GM23338 (cell line): ENCODE results near the gene TRAF3. TPM values are rescaled to one million over a fixed set of nuclear protein-coding genes. Genes with fewer than 3 reads are reported as not detected.

Experiments used
- ATAC-seq: fragments of 200-7000 bp; cut with Tn5 transposase; 3 replicates; pipeline ENCODE4 v1.9.1; 2020
- DNase-seq: peaks from one replicate; pipeline ENCODE4 v3.0.0-alpha.2; 2015; ENCODE audit warnings: low spot score
- H2AFZ ChIP-seq: fragments of 200-600 bp; sonication (generic); 2 replicates; pipeline ENCODE4 v1.8.0; 2016; ENCODE audit warnings: antibody characterized with exemption, mild to moderate bottlenecking, moderate library complexity
- H3F3A ChIP-seq: fragments of 200-600 bp; sonication (generic); replicated peaks from 2 replicates; pipeline ENCODE4 v1.8.0; 2017; ENCODE audit warnings: antibody characterized with exemption, mixed run types, low read depth
- H3K27ac ChIP-seq: fragments of 200-600 bp; sonication (generic); 2 replicates; pipeline ENCODE4 v1.6.1; 2016; ENCODE audit warnings: low read depth
- H3K27me3 ChIP-seq: fragments of 200-600 bp; sonication (generic); 2 replicates; pipeline ENCODE4 v1.8.0; 2016; ENCODE audit warnings: mild to moderate bottlenecking, mixed run types, moderate library complexity; ENCODE audit not compliant: insufficient read depth
- H3K36me3 ChIP-seq: fragments of 200-600 bp; sonication (generic); 2 replicates; pipeline ENCODE4 v1.8.0; 2016; ENCODE audit warnings: mild to moderate bottlenecking; ENCODE audit not compliant: insufficient read depth
- H3K4me1 ChIP-seq: fragments of 200-600 bp; sonication (generic); 2 replicates; pipeline ENCODE4 v1.8.0; 2016; ENCODE audit warnings: mild to moderate bottlenecking, moderate library complexity; ENCODE audit not compliant: insufficient read depth
- H3K4me2 ChIP-seq: fragments of 200-600 bp; sonication (generic); 2 replicates; pipeline ENCODE4 v1.7.1; 2017; ENCODE audit warnings: mixed run types
- H3K4me3 ChIP-seq: fragments of 200-600 bp; sonication (generic); 2 replicates; pipeline ENCODE4 v1.6.1; 2016; ENCODE audit warnings: mixed run types
- H3K79me2 ChIP-seq: fragments of 200-600 bp; sonication (generic); replicated peaks from 2 replicates; pipeline ENCODE4 v1.8.0; 2017; ENCODE audit warnings: mild to moderate bottlenecking; ENCODE audit not compliant: insufficient read depth
- H3K9me2 ChIP-seq: fragments of 200-600 bp; sonication (generic); 2 replicates; pipeline ENCODE4 v1.8.0; 2017; ENCODE audit not compliant: insufficient read depth
- H4K20me1 ChIP-seq: fragments of 200-600 bp; sonication (generic); replicated peaks from 2 replicates; pipeline ENCODE4 v1.8.0; 2017; ENCODE audit warnings: mild to moderate bottlenecking; ENCODE audit not compliant: insufficient read depth
- H3K27ac Mint-ChIP-seq: 2 replicates; pipeline ENCODE4 v1.8.0; 2020; ENCODE audit warnings: inconsistent platforms, mild to moderate bottlenecking, moderate library complexity, mixed read lengths
- H3K27me3 Mint-ChIP-seq: 3 replicates; pipeline ENCODE4 v1.8.0; 2022; ENCODE audit warnings: low read depth, mild to moderate bottlenecking, moderate library complexity, mixed read lengths, inconsistent platforms; ENCODE audit not compliant: insufficient read depth, poor library complexity
- H3K36me3 Mint-ChIP-seq: 3 replicates; pipeline ENCODE4 v1.8.0; 2021; ENCODE audit warnings: low read depth, mild to moderate bottlenecking, inconsistent platforms, moderate library complexity, mixed read lengths
- H3K4me1 Mint-ChIP-seq: 3 replicates; pipeline ENCODE4 v1.8.0; 2020; ENCODE audit warnings: mild to moderate bottlenecking, inconsistent platforms, mixed read lengths
- H3K4me3 Mint-ChIP-seq: 3 replicates; pipeline ENCODE4 v1.8.0; 2021; ENCODE audit warnings: moderate library complexity, mild to moderate bottlenecking, inconsistent platforms, mixed read lengths
- H3K9me3 Mint-ChIP-seq: 3 replicates; pipeline ENCODE4 v1.8.0; 2020; ENCODE audit warnings: moderate library complexity, mild to moderate bottlenecking, inconsistent platforms, mixed read lengths
- NANOG ChIP-seq: IDR thresholded peaks from 2 replicates; pipeline ENCODE4 v1.6.1; 2016; ENCODE audit warnings: antibody characterized with exemption, borderline replicate concordance
- POLR2AphosphoS5 ChIP-seq: IDR thresholded peaks from 2 replicates; pipeline ENCODE4 v1.6.1; 2016; ENCODE audit warnings: antibody characterized with exemption, low read depth
- REST ChIP-seq: IDR thresholded peaks from one replicate; pipeline ENCODE4 v1.6.1; 2018; ENCODE audit warnings: antibody characterized with exemption; ENCODE audit not compliant: unreplicated experiment
- ZNF462 ChIP-seq: fragments of 250-450 bp; sonication (Bioruptor Pico); IDR thresholded peaks from 2 replicates; pipeline ENCODE4 v1.5.0; 2020; ENCODE audit warnings: mild to moderate bottlenecking, moderate library complexity
- polyA plus RNA-seq: library from polyadenylated mRNA; unstranded; fragments of >200 nt; fragmentation: Nextera tagmentation; extraction: Ambion mirVana; gene quantifications from 2 replicates; pipeline ENCODE4 v1.2.1, GENCODE V29; 2016
- total RNA-seq: library from RNA; depleted of rRNA; stranded (reverse); fragments of >200 nt; shearing (Covaris generic); gene quantifications from 2 replicates; pipeline ENCODE4 v1.2.3, GENCODE V29; 2014
- TF ChIP-seq, protein P1 (sequence below), 2 experiments: fragments of 200-600 bp in 1 of 2; sonication (generic) in 1 of 2; conservative IDR thresholded peaks; 2 replicates each; pipeline versions ENCODE4 v1.5.1 to v1.6.1; 2016 to 2017; ENCODE audit warnings: antibody characterized with exemption in 2 of 2, low read depth in 2 of 2, mild to moderate bottlenecking in 2 of 2, moderate library complexity in 1 of 2

TRAF3 gene
- total and polyA plus RNA-seq, 2 experiments from 2014 or later = 3.7 to 9.3 TPM

DNA sequence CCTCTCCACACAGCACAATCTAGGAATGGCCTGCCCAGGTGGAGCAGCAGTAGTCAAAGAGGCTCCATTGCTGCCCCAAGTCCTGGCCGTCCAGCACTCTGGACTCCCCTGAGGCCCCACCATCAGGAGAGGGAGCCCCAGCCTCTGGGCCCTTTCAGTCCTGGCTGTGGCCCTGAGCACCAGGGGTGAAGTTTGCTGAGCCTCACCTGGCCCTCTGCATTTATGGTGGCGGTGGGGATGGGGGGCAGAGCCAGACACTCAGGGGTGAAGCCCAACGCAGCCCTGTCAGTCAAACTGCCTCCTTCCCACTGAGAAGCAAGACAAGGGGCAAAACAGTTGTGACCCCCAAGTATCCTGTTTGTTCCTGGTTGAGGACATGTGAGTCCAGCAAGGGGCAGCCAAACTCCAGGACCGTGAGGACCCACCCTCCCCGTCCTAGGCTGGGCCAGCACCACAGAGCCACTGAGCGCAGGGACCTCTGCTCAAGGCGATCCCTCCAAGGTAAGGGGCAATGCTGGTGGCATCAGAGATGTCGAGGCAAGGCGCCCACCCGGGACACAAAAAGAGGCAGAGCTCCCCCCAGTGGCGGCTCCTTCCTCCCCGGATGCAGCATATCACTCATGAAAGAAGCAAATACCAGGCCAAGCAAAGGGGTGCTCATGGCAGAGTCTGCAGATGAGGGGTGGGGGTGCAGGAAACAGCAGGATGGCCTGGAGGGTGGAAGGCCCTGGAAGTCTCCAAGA, 140.4 kb downstream of the TRAF3 start:
- no peaks in the 10 kb centered on the region for H3K79me2 ChIP-seq
- DNase-seq (peak; percentile 88), ATAC-seq (peak; percentile 74)
- H3K9me3 Mint-ChIP-seq = no peaks in the 10 kb centered on the region; the same call in 2 of the 3 replicates
- H3F3A ChIP-seq = 0 out of 2 replicates have a peak, but pooled peaks cover 3% of the 10 kb centered on the region
- no peak overlapping the region for H3K27ac ChIP-seq
- H3K36me3 Mint-ChIP-seq = no peaks in the 10 kb centered on the region
- H3K4me2 ChIP-seq = no peak overlapping the region
- H3K27me3 Mint-ChIP-seq = peaks cover 2% of the 10 kb centered on the region
- no peak overlapping the region for H3K4me3 ChIP-seq
- peaks cover 19% of the 10 kb centered on the region for H3K27me3 ChIP-seq
- TF ChIP-seq, protein P1, sequence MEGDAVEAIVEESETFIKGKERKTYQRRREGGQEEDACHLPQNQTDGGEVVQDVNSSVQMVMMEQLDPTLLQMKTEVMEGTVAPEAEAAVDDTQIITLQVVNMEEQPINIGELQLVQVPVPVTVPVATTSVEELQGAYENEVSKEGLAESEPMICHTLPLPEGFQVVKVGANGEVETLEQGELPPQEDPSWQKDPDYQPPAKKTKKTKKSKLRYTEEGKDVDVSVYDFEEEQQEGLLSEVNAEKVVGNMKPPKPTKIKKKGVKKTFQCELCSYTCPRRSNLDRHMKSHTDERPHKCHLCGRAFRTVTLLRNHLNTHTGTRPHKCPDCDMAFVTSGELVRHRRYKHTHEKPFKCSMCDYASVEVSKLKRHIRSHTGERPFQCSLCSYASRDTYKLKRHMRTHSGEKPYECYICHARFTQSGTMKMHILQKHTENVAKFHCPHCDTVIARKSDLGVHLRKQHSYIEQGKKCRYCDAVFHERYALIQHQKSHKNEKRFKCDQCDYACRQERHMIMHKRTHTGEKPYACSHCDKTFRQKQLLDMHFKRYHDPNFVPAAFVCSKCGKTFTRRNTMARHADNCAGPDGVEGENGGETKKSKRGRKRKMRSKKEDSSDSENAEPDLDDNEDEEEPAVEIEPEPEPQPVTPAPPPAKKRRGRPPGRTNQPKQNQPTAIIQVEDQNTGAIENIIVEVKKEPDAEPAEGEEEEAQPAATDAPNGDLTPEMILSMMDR (conservative IDR thresholded peaks at IDR 0.05; ENCODE audit: low read depth in 2 of 2) = peak; percentile 83 to 94
- TF ChIP-seq POLR2AphosphoS5 (no peak), REST (no peak), NANOG (no peak), ZNF462 (CRISPR knock-in tag) (no peak)
- no peak overlapping the region for H3K4me3 Mint-ChIP-seq
- no peaks in the 10 kb centered on the region for H3K4me1 ChIP-seq
- H3K27ac Mint-ChIP-seq = no peak overlapping the region
- H3K9me2 ChIP-seq = peaks cover 13% of the 10 kb centered on the region
- no peaks in the 10 kb centered on the region for H3K4me1 Mint-ChIP-seq
- H3K36me3 ChIP-seq = no peaks in the 10 kb centered on the region
- H2AFZ ChIP-seq = no peak overlapping the region
- H4K20me1 ChIP-seq = no peaks in the 10 kb centered on the region; the same call in 1 of the 2 replicates
